IMR-90 (cell line): ENCODE results near the gene TIMM10. TPM values are rescaled to one million over a fixed set of nuclear protein-coding genes. Genes with fewer than 3 reads are reported as not detected.

ENCODE experiments used
- ATAC-seq: fragments of 200-7000 bp; cut with Tn5 transposase; 2 replicates; pipeline ENCODE4 v1.9.1; 2020; ENCODE audit warnings: low read depth, mild to moderate bottlenecking, moderate library complexity
- BruUV-seq: library from RNA; stranded (reverse); fragments of 400-500 nt; replicated peaks from 2 replicates; lab custom pipeline; 2021; lab: Mats Ljungman, UMichigan
- CTCF ChIA-PET: fragments of 300-600 bp; formaldehyde crosslinking; extraction: SDS; loops from one replicate; lab custom pipeline; 2021; ENCODE audit warnings: antibody characterized with exemption; lab: Yijun Ruan, JAX
- POLR2A ChIA-PET: fragments of 300-600 bp; sonication (Branson Sonifier 250); formaldehyde crosslinking; loops from one replicate; lab custom pipeline; 2022; ENCODE audit warnings: antibody characterized with exemption; ENCODE audit not compliant: unreplicated experiment; lab: Charles Lee
- DNase-seq: peaks from one replicate; pipeline ENCODE4 v3.0.0; 2013
- H2AFZ ChIP-seq: replicated peaks from 2 replicates; pipeline ENCODE3; 2013; ENCODE audit warnings: low read length, mild to moderate bottlenecking; ENCODE audit not compliant: poor library complexity
- H2AK5ac ChIP-seq: 2 replicates; pipeline ENCODE4 v1.6.1; 2013; ENCODE audit warnings: low read depth, low read length, inconsistent platforms
- H2AK9ac ChIP-seq: replicated peaks from 2 replicates; pipeline ENCODE3; 2013; ENCODE audit warnings: mild to moderate bottlenecking, low read depth, low read length, moderate library complexity; ENCODE audit not compliant: poor library complexity
- H2BK120ac ChIP-seq: 2 replicates; pipeline ENCODE4 v1.6.1; 2013; ENCODE audit warnings: low read depth, low read length, inconsistent platforms
- H2BK15ac ChIP-seq: 3 replicates; pipeline ENCODE4 v1.6.1; 2013; ENCODE audit warnings: low read depth, low read length, inconsistent platforms
- H2BK20ac ChIP-seq: 2 replicates; pipeline ENCODE4 v1.6.1; 2013; ENCODE audit warnings: low read depth, mild to moderate bottlenecking, inconsistent platforms, low read length, moderate library complexity
- H2BK5ac ChIP-seq: 2 replicates; pipeline ENCODE4 v1.6.1; 2013; ENCODE audit warnings: mild to moderate bottlenecking, low read depth, low read length, inconsistent platforms; ENCODE audit not compliant: poor library complexity, severe bottlenecking
- H3K14ac ChIP-seq: replicated peaks from 2 replicates; pipeline ENCODE4 v1.6.1; 2013; ENCODE audit warnings: low read depth, low read length, inconsistent platforms
- H3K18ac ChIP-seq: 2 replicates; pipeline ENCODE4 v1.6.1; 2013; ENCODE audit warnings: low read depth, low read length, control low read depth
- H3K23ac ChIP-seq: 2 replicates; pipeline ENCODE4 v1.6.1; 2013; ENCODE audit warnings: low read depth, low read length, inconsistent platforms
- H3K27ac ChIP-seq: 2 replicates; pipeline ENCODE4 v1.5.1; 2013; ENCODE audit warnings: mild to moderate bottlenecking, control low read depth, low read length; ENCODE audit not compliant: insufficient read depth
- H3K27me3 ChIP-seq: 2 replicates; pipeline ENCODE4 v1.6.1; 2013; ENCODE audit warnings: low read length; ENCODE audit not compliant: control insufficient read depth, insufficient read depth
- H3K36me3 ChIP-seq: 2 replicates; pipeline ENCODE4 v1.6.1; 2013; ENCODE audit warnings: low read length, mixed read lengths; ENCODE audit not compliant: control insufficient read depth, insufficient read depth
- H3K4ac ChIP-seq: 2 replicates; pipeline ENCODE4 v1.6.1; 2013; ENCODE audit warnings: low read depth, low read length, inconsistent platforms
- H3K4me1 ChIP-seq: 2 replicates; pipeline ENCODE4 v1.6.1; 2013; ENCODE audit warnings: low read length, mixed read lengths; ENCODE audit not compliant: control insufficient read depth, insufficient read depth
- H3K4me2 ChIP-seq: 2 replicates; pipeline ENCODE4 v1.6.1; 2013; ENCODE audit warnings: low read depth, mild to moderate bottlenecking, control low read depth, low read length, moderate library complexity
- H3K4me3 ChIP-seq: 2 replicates; pipeline ENCODE4 v1.5.1; 2013; ENCODE audit warnings: low read depth, mild to moderate bottlenecking, control low read depth, low read length, moderate library complexity; ENCODE audit not compliant: insufficient read depth
- H3K56ac ChIP-seq: 2 replicates; pipeline ENCODE4 v1.6.1; 2013; ENCODE audit warnings: low read length, inconsistent platforms; ENCODE audit not compliant: insufficient read depth; ENCODE audit errors: extremely low read depth
- H3K79me1 ChIP-seq, 2 experiments: 2 replicates each; pipeline ENCODE4 v1.6.1; 2013; ENCODE audit warnings: low read length in 2 of 2, inconsistent platforms in 1 of 2, low read depth in 1 of 2
- H3K9ac ChIP-seq: 2 replicates; pipeline ENCODE4 v1.6.1; 2013; ENCODE audit warnings: low read depth, low read length, control low read depth
- H3K9me1 ChIP-seq: 2 replicates; pipeline ENCODE4 v1.6.1; 2013; ENCODE audit warnings: low read length, inconsistent platforms; ENCODE audit not compliant: insufficient read depth
- H3K9me3 ChIP-seq: 2 replicates; pipeline ENCODE4 v1.6.1; 2013; ENCODE audit warnings: low read length; ENCODE audit not compliant: control insufficient read depth, insufficient read depth
- H4K20me1 ChIP-seq: 2 replicates; pipeline ENCODE4 v1.6.1; 2013; ENCODE audit warnings: low read length, inconsistent platforms; ENCODE audit not compliant: insufficient read depth
- H4K5ac ChIP-seq: 2 replicates; pipeline ENCODE4 v1.6.1; 2013; ENCODE audit warnings: mild to moderate bottlenecking, low read depth, low read length, control low read depth
- H4K8ac ChIP-seq, 2 experiments: 2 replicates each; pipeline ENCODE4 v1.6.1; 2013; ENCODE audit warnings: low read depth in 2 of 2, low read length in 2 of 2, control low read depth in 1 of 2, inconsistent platforms in 1 of 2
- H4K91ac ChIP-seq: 2 replicates; pipeline ENCODE4 v1.6.1; 2013; ENCODE audit warnings: low read depth, low read length, inconsistent platforms; ENCODE audit not compliant: insufficient read depth
- ELK1 ChIP-seq: fragments of 150-350 bp; IDR thresholded peaks from 2 replicates; pipeline ENCODE4 v1.6.1; 2016; ENCODE audit warnings: low read depth, mild to moderate bottlenecking, low read length, moderate library complexity, borderline replicate concordance
- MXI1 ChIP-seq: IDR thresholded peaks from 2 replicates; pipeline ENCODE4 v1.6.1; 2012; ENCODE audit warnings: low read depth, mild to moderate bottlenecking, low read length, moderate library complexity, borderline replicate concordance
- POLR2A ChIP-seq: IDR thresholded peaks from 2 replicates; pipeline ENCODE4 v1.6.1; 2012; ENCODE audit warnings: mild to moderate bottlenecking, low read depth, low read length
- SMC3 ChIP-seq: fragments of 150-350 bp; IDR thresholded peaks from 2 replicates; pipeline ENCODE4 v1.6.1; 2016; ENCODE audit warnings: low read depth, mild to moderate bottlenecking, antibody characterized with exemption, low read length, moderate library complexity
- WGBS, 2 experiments: methylation state at CpG; one replicate each; pipeline versions ENCODE4 v1.1.5 to v1.1.7; 2013; ENCODE audit warnings: missing lambda C conversion rate in 2 of 2; ENCODE audit not compliant: insufficient read length in 1 of 2; ENCODE audit errors: extremely low coverage in 2 of 2; 5-methylcytosine and 5-hydroxymethylcytosine counted together
- dilution Hi-C: fragments of 300-500 bp; cut with HindIII; formaldehyde crosslinking; loops from one replicate; pipeline ENCODE4 v1.14.3; 2018; ENCODE audit warnings: low sequenced_read_pairs; ENCODE audit not compliant: unreplicated experiment
- in situ Hi-C: fragments of 300-500 bp; cut with MboI; formaldehyde crosslinking; loops from 3 replicates; pipeline ENCODE4 v1.14.3; 2019; ENCODE audit warnings: low sequenced_read_pairs, inconsistent platforms, mixed read lengths
- intact Hi-C: fragments of 100-400 bp; cut with micrococcal nuclease; formaldehyde crosslinking; loops from 2 replicates; pipeline ENCODE4 v1.10.0; 2022
- polyA plus RNA-seq, 3 experiments: library from polyadenylated mRNA; depleted of rRNA; stranded (reverse); fragments of >200 nt; gene quantifications; 2 replicates each; pipeline ENCODE4 v1.2.3, GENCODE V29; 2012; ENCODE audit warnings: low replicate concordance in 1 of 3
- total RNA-seq: library from RNA; depleted of rRNA; stranded (reverse); fragments of >200 nt; gene quantifications from 2 replicates; pipeline ENCODE4 v1.2.3, GENCODE V29; 2012

TIMM10 gene
- total and polyA plus RNA-seq, 2 of the 4 experiments (the other 2 are of a cell fraction): 96.8 to 135 TPM

GRCh38 chr11:57479911-57480310 lies 50.6 kb downstream of the TIMM10 start:
- no TSS peak for BruUV-seq
- Histone ChIP-seq H3K18ac (no peak overlapping the region), H4K20me1 (no peaks in the 10 kb centered on the region; the same call in 1 of the 2 replicates), H3K9me1 (no peaks in the 10 kb centered on the region), H3K27me3 (peaks cover 53% of the 10 kb centered on the region), H2BK5ac (no peak overlapping the region), H3K36me3 (peaks cover 4% of the 10 kb centered on the region; the same call in 1 of the 2 replicates), H4K91ac (no peak overlapping the region), H3K27ac (no peak overlapping the region), H3K56ac (no peak overlapping the region), H2AK5ac (no peak overlapping the region), H3K79me1 (no peaks in the 10 kb centered on the region), H2AK9ac (no peak overlapping the region), H2AFZ (no peak overlapping the region), H2BK20ac (no peak overlapping the region), H4K8ac (no peak overlapping the region), H3K9ac (no peak overlapping the region), H3K4me1 (no peaks in the 10 kb centered on the region), H2BK15ac (no peak overlapping the region), H4K5ac (no peak overlapping the region), H3K9me3 (no peaks in the 10 kb centered on the region), H3K4me2 (no peak overlapping the region), H3K4ac (no peak overlapping the region), H3K4me3 (no peak overlapping the region), H3K23ac (no peak overlapping the region), H2BK120ac (no peak overlapping the region), H3K14ac (no peak overlapping the region)
- WGBS, 2 experiments: no CpG with 5 or more reads among the region's 4 CpGs
- ATAC-seq (no peak), DNase-seq (no peak)
- in situ Hi-C loops (loop anchor here (25.0 kb wide), 1 partner anchor 1032 kb away; the partner anchor contains the start of gene OR5B21), intact Hi-C loops (loop anchor here (1.0 kb wide), 1 partner anchor 23 kb away; no protein-coding TSS in a partner anchor), dilution Hi-C loops (no loop called here)
- TF ChIP-seq POLR2A: no peak
- no peak for TF ChIP-seq ELK1
- no peak for TF ChIP-seq SMC3
- no peak for TF ChIP-seq MXI1
- ChIA-PET CTCF (interaction anchor here (1.0 kb wide), 1 partner anchor 20 kb away, joined by 4 read pairs; the partner anchor contains the start of gene RTN4RL2), POLR2A (no interaction called here)
